ENCODE results near the gene FASTK.
A peak's percentile ranks its signal among the peaks of the same experiment; 100 is the strongest.

FASTK gene

DNA sequence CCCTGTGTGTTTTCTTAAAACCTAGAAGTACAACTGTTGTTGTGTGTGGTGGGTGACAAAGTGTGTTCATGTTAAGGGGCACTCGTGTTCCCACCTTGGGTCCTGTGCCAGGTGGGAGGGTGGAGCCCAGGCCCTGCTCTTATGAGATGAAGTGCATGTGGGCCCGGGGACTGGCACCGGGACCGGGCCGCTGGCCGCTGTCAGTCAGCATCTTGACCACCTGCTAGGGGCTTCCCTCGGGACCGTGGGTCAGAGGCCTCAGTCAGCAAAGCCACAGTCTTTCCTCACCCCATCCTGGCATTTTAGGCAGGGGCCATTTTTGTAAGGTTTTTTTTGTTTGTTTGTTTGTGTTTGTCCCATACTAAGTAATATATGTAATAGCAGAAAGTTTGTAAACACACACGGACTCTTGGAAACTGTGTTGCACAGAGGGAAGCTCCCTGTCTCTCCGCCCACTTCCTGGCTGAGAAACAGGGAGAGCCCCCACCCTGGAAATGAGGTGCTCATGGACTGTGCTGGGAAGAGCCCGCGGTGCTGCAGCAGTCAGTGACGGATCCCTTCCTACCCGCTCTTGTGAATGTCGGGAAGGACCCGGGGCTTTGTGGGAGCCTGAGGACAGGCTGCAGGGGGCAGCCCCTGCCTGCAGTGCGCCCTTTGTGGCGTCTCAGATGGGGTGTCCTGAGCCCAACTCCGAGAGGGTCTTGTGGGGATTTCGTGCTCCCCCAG lies 19.0 kb upstream of the FASTK start:
- no peak overlapping the region for H3K4me3 Mint-ChIP-seq
- H3K27me3 Mint-ChIP-seq: peaks cover 3% of the 10 kb centered on the region
- H3K9me3 Mint-ChIP-seq: no peaks in the 10 kb centered on the region
- DNase-seq: no peak
- CTCF ChIA-PET: interaction anchor here (1.1 kb wide), 1 partner anchor 11 kb away, joined by 5 read pairs; no protein-coding TSS in a partner anchor
- no peaks in the 10 kb centered on the region for H3K4me1 Mint-ChIP-seq
- no peaks in the 10 kb centered on the region for H3K36me3 Mint-ChIP-seq
- no peak overlapping the region for H3K27ac Mint-ChIP-seq

DNA sequence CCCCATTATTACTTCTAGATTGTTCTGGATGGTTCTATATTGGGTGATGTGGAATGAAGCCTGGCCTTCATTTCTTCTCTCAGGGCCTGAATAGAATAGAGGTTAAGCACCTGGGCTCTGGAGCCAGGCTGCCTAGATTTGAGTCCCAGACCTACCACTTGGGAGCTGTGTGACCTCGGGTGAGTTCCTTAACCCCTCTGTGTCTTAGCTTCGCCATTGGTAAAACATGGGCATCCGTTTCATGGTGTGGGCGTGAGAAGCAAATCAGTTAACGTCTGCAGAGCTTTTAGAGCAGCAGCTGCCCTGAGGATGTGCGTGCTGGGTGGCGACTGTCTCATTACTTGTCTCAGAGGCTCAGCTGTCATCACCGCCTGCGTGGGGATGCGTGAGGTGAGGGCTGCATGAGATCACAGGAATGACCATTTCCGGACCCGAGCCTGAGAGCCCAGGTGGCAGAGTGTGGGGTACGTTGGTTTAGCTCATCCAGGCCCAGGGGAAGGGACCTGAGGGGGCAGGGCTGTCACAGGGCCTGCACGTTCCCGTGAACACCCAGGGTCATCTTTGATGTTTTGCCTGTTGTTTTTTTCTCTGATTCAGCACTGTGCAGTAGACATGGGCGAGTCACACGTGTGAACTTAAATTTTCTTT lies 15.3 kb upstream of the FASTK start:
- CTCF ChIA-PET: interaction anchor here (2.0 kb wide), 1 partner anchor 14 kb away, joined by 12 read pairs; no protein-coding TSS in a partner anchor
- no peaks in the 10 kb centered on the region for H3K36me3 Mint-ChIP-seq
- H3K4me1 Mint-ChIP-seq: no peaks in the 10 kb centered on the region
- no peak overlapping the region for H3K4me3 Mint-ChIP-seq
- H3K9me3 Mint-ChIP-seq: no peaks in the 10 kb centered on the region
- no peak for DNase-seq
- H3K27ac Mint-ChIP-seq: no peak overlapping the region
- H3K27me3 Mint-ChIP-seq: peaks cover 6% of the 10 kb centered on the region

DNA sequence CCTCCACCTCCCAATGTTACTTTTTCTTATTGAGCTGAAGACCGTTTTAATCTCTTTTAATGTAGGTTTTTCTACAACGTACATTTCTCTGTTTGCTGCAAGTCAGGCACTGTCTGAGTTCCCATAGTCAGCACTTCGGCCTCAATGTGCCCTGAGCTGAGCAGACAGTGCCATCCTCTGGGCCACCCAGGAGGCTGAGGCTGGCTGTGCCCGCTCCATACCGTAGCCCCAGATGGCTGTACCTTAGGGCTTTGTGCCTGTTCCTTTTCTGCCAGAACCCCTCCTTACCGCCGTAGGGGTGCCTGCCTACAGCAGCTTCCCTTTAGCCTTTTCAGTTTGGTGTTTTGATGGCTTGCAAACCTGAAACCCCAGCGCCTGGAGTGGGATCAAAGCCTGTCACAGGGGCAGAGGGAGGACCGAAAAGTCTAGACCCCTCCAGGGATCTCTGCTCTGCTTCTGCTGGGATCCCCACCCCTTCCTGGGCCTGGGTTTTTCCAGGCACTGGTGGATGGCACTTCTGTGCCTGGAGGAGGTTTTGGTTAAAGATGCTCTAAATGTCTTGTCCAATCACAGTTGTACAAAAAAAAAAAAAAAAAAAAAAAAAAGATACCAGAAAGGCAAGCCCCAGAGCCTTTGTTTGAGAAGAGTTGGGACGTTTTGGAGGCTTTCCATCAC lies 14.7 kb upstream of the FASTK start:
- CTCF ChIA-PET: interaction anchor here (1.0 to 2.0 kb wide), 4 partner anchors 10 to 103 kb away, joined by 3 to 12 read pairs (median 4); no protein-coding TSS in a partner anchor
- H3K36me3 Mint-ChIP-seq: no peaks in the 10 kb centered on the region
- H3K9me3 Mint-ChIP-seq: no peaks in the 10 kb centered on the region
- H3K4me3 Mint-ChIP-seq: no peak overlapping the region
- H3K27me3 Mint-ChIP-seq: peaks cover 9% of the 10 kb centered on the region
- no peaks in the 10 kb centered on the region for H3K4me1 Mint-ChIP-seq
- no peak overlapping the region for H3K27ac Mint-ChIP-seq
- no peak for DNase-seq

DNA sequence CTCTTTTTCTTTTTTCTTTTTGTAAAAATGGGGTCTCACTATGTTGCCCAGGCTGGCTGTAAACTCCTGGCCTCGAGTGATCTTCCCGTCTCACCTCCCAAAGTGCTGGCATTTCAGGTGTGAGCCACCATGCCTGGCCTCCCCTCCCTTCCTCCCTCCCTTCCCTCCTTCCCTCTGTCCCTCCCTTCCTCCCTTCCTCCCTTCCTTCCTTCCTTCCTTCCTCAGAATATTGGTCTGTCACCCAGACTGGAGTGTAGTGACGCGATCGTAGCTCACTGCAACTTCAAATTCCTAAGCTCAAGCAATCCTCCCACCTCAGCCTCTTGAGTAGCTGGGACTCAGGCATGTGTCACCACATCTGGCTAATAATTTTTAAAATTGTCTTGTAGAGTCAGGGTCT lies 14.1 kb upstream of the FASTK start:
- Mint-ChIP-seq H3K4me3 (no peak overlapping the region), H3K27me3 (peaks cover 13% of the 10 kb centered on the region), H3K4me1 (no peaks in the 10 kb centered on the region), H3K9me3 (no peaks in the 10 kb centered on the region), H3K36me3 (no peaks in the 10 kb centered on the region), H3K27ac (no peak overlapping the region)
- DNase-seq: no peak
- CTCF ChIA-PET: interaction anchor here (1.0 to 2.0 kb wide), 5 partner anchors 10 to 102 kb away, joined by 3 to 12 read pairs (median 4); no protein-coding TSS in a partner anchor

DNA sequence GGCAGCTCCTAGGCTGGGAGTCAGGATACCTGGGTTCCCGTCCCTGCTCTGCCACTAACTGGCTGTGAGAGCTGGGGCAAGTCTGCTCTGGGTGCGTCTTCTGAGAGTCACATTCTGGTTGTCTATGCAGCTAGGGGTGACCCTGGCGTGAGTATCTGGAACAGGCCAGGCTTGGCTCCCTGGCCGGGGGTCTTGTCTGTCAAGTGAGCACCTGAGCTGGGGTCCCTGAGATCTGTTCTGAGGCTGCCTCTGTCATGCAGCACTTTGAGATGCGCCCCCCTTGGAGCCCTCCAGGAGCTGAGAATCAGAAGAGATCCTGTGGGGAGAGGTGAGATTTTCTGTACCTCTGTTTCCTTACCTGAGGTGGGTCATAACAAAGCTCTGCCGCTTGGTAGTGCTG lies 13.1 kb upstream of the FASTK start:
- no peaks in the 10 kb centered on the region for H3K9me3 Mint-ChIP-seq
- H3K4me3 Mint-ChIP-seq: no peak overlapping the region

DNA sequence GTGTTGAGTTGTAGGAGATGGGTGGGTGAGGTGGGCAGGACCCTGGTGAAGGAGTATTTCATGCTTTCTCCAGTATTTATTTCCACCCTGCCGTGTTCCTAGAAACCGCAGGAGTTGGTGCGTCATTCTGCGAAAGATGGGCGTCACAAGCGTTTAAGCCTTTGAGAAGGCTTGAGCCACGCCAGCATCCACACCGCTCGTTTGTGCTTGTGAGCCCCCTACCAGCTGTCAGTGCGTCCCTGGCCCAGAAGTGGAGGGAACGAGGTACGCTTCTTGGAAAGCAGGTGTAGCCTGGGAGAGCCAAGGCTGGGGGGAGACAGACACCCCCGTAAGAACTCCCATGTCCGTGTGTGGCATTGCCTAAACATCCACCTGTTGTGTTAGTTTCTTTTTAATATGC lies 11.4 kb upstream of the FASTK start:
- Mint-ChIP-seq H3K9me3 (no peaks in the 10 kb centered on the region), H3K27ac (no peak overlapping the region), H3K27me3 (peaks cover 39% of the 10 kb centered on the region), H3K36me3 (peaks cover 2% of the 10 kb centered on the region), H3K4me1 (peaks cover 11% of the 10 kb centered on the region), H3K4me3 (no peak overlapping the region)
- CTCF ChIA-PET: interaction anchor here (0.9 to 1.9 kb wide), 3 partner anchors 14 to 19 kb away, joined by 4 to 9 read pairs (median 6); no protein-coding TSS in a partner anchor
- DNase-seq: no peak

More for the DNA sequence above, 13.1 kb upstream of the FASTK start:
- peaks cover 4% of the 10 kb centered on the region for H3K4me1 Mint-ChIP-seq
- no peak overlapping the region for H3K27ac Mint-ChIP-seq
- peaks cover 22% of the 10 kb centered on the region for H3K27me3 Mint-ChIP-seq
- peaks cover 2% of the 10 kb centered on the region for H3K36me3 Mint-ChIP-seq
- CTCF ChIA-PET: interaction anchor here (1.0 to 1.4 kb wide), 3 partner anchors 17 to 30 kb away, joined by 3 to 5 read pairs (median 4); no protein-coding TSS in a partner anchor
- no peak for DNase-seq

DNA sequence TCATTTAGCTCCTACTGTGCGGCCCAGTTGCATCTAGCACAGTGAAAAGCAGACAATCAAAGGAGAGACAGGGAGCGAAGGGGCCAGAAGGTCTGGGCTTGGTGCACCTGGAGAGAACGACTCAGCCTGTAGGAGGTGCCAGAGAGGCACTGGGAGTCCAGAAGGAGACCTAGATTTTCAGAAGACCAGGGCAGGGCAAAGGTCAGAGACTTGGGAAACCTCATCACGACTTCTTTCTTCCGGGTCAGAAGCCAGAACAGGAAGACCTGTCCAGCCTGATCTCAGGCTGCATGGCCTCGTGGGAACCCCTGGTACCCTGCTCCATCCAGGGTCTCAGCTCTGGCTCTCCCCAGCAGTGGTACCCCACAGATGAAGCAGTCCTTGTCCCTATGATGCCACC lies 10.8 kb upstream of the FASTK start:
- CTCF ChIA-PET: interaction anchor here (0.9 to 2.3 kb wide), 4 partner anchors 13 to 129 kb away, joined by 4 to 10 read pairs (median 8); partner anchors contain the start of gene ABCB8
- no peaks in the 10 kb centered on the region for H3K9me3 Mint-ChIP-seq
- peaks cover 43% of the 10 kb centered on the region for H3K27me3 Mint-ChIP-seq
- H3K4me1 Mint-ChIP-seq: peaks cover 12% of the 10 kb centered on the region
- H3K36me3 Mint-ChIP-seq: peaks cover 2% of the 10 kb centered on the region
- H3K4me3 Mint-ChIP-seq: no peak overlapping the region
- H3K27ac Mint-ChIP-seq: no peak overlapping the region
- DNase-seq: peak; percentile 45

DNA sequence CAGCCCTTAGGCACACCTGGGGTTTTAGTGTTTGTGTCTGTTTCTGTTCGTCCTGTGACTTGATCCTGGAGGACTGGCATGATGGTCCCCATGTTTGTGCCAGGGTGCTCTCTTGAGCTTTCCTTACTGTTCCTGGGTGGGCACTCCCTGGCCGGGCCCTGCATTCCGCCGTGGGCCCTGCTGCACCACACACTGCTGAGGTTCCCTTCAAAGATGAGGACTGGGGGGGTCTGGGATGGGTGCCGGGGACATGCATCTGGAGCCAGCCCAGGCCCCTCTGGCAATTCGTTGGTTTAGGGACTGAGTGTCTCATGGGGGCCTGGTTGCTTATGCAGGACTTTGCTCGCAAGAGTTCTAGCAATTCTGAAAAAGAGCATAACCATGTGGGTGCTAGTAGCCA lies 10.4 kb upstream of the FASTK start:
- peaks cover 44% of the 10 kb centered on the region for H3K27me3 Mint-ChIP-seq
- no peaks in the 10 kb centered on the region for H3K9me3 Mint-ChIP-seq
- H3K4me3 Mint-ChIP-seq: no peak overlapping the region
- no peak overlapping the region for H3K27ac Mint-ChIP-seq
- H3K36me3 Mint-ChIP-seq: peaks cover 2% of the 10 kb centered on the region
- CTCF ChIA-PET: interaction anchor here (1.3 to 2.3 kb wide), 4 partner anchors 17 to 128 kb away, joined by 4 to 10 read pairs (median 8); partner anchors contain the start of gene ABCB8
- H3K4me1 Mint-ChIP-seq: peaks cover 13% of the 10 kb centered on the region
- no peak for DNase-seq

DNA sequence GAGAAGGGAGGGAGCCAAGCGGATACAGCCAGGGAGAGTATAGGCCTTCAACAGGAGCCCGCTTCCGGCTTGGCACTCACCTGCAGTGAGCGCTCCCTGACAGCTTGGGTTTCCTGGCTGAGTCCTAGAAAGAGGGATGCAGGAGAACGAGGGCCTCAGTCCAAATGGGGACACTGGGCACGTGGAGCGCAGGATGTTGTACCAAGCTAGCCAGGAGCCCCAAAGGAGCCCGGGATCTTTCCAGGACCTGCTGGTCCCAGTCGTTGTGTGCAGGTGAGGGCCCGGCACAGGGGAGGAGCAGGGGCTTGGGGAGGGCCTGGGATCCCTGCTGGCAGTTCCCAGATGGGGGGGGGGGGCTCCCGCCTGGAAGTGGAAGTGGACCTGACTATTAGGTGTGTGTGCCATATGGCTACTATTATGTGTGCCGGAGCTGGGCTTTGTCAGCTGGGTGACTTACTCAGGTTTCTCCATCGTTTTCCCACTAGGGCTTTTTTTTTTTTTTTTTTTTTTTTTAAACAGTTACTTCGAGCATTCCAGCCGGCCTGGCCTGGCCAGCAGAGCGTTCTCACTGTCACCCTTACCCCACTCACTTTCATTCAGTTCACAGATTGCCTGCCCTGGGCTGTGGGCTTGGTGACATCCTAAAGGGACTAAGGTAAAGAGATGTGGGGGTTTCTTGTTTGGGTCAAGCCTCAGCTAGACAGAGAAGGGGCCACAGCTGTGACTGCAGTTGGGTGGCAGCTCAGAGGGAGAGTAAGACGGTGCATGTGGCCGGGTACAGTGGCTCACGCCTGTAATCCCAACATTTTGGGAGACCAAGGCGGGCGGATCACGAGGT lies 9.5 kb upstream of the FASTK start:
- peaks cover 2% of the 10 kb centered on the region for H3K36me3 Mint-ChIP-seq
- CTCF ChIA-PET: interaction anchor here (0.9 to 2.3 kb wide), 6 partner anchors 13 to 127 kb away, joined by 3 to 10 read pairs (median 5); partner anchors contain the start of gene ABCB8
- H3K4me1 Mint-ChIP-seq: peaks cover 22% of the 10 kb centered on the region
- H3K27ac Mint-ChIP-seq: no peak overlapping the region
- H3K4me3 Mint-ChIP-seq: no peak overlapping the region
- no peaks in the 10 kb centered on the region for H3K9me3 Mint-ChIP-seq
- DNase-seq: no peak
- H3K27me3 Mint-ChIP-seq: peaks cover 53% of the 10 kb centered on the region

DNA sequence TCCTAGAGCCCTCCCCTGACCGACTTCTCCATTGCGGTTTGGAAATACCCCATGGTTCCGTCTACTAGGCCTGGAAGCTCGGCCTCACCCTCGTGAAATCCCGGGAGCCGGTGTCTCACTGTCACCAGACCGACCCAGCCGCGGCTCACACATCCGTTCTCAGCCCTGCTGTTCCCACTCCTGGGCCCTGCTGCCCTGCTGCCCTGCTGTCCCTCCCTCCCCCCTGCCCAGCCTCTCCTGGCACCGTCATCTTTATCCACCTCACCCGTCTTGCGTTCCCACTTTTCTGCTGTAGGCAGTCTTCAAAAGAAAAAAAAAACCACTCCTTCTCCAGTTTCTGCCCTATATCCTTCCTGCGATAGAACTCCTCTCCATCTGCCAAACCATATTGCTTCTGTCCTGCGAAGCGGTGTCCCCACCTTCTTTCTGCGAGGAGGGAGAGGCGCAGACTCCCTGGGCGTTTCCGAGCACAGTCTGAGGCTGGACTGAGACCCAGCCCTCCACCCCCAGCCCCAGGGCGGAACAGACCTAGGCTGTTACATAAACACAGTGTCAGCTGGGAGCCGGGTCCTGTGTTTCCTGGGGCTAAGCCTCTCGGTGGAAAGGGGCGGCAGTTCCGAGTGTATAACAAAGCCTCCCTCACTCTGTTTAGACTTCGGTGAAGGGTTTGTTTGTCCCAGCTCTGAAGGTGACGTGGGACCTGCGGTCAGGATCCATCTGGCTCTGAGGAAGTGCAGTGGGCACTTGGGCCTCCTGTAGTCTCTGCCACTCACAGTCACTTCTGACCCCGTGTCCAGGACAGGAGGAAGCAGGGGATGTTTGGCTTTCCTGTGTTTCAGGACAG lies 8.5 kb upstream of the FASTK start:
- peaks cover 28% of the 10 kb centered on the region for H3K4me1 Mint-ChIP-seq
- H3K9me3 Mint-ChIP-seq: no peaks in the 10 kb centered on the region
- H3K27ac Mint-ChIP-seq: peak overlapping the region; percentile 1
- H3K36me3 Mint-ChIP-seq: peaks cover 2% of the 10 kb centered on the region
- DNase-seq: no peak
- peaks cover 62% of the 10 kb centered on the region for H3K27me3 Mint-ChIP-seq
- peak overlapping the region; percentile 0 for H3K4me3 Mint-ChIP-seq
- CTCF ChIA-PET: interaction anchor here (0.9 to 2.3 kb wide), 6 partner anchors 14 to 126 kb away, joined by 3 to 10 read pairs (median 4); no protein-coding TSS in a partner anchor

DNA sequence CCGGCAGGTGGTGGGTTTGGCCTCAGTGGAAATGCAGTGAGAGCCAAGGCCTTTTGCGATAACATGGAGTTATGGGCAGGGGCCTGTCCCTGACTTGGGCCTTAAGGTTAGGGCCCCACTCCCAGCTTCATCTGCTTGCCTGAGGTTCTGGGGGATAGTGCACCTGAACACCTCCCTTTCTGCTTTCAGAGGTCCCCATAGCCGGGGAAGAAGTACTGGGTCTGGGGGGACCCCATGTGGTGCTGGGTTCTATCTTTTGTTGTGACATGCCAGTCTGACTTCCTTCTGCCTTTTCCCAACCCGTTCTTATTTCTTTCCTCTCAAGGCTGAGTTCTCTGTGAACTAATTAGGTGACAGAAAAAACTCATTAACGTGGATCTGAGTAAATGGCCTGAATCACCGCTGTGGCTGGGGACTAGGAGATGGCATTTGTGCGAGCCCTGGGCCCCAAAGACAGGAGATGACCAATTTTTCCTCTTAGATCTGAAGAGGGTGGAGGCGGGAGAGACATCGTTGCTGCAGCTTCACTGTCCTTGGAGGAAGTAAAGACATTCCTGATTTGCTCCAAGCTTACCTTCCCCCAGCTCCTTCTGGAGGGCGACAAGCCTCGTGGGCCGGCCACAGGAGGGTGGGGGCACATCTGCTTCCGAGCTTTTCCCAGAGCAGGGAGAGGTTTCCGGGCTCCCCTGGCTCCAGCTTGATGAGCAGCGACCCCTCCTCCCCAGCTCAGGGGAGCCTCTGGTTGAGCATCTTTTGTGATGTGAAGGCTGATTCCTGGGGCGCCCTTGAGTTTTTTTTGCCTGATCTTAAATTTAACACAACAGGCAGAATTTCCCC lies 7.6 kb upstream of the FASTK start:
- no peak overlapping the region for H3K27ac Mint-ChIP-seq
- CTCF ChIA-PET: interaction anchor here (0.8 to 1.3 kb wide), 2 partner anchors 20 to 102 kb away, joined by 3 read pairs; no protein-coding TSS in a partner anchor
- peak overlapping the region; percentile 13 for H3K4me3 Mint-ChIP-seq
- DNase-seq: no peak
- no peaks in the 10 kb centered on the region for H3K9me3 Mint-ChIP-seq
- H3K36me3 Mint-ChIP-seq: peaks cover 2% of the 10 kb centered on the region
- H3K27me3 Mint-ChIP-seq: peaks cover 66% of the 10 kb centered on the region
- peaks cover 34% of the 10 kb centered on the region for H3K4me1 Mint-ChIP-seq

Measured in activated naive CD4-positive, alpha-beta T cell treated with anti-CD3 and anti-CD28 coated beads, Interleukin-2, amount 10 ng/mL, durations not matched to agents 7 days and 5 days (primary cell).